HG03457 (cell line): Measurements from ENCODE around the gene ETFA.
A peak's percentile ranks its signal among the peaks of the same experiment; 100 is the strongest.

Experiments used
- ATAC-seq: cut with Tn5 transposase; IDR thresholded peaks from one replicate; pipeline ENCODE4 v1.9.1; 2021; ENCODE audit warnings: moderate number of reproducible peaks; ENCODE audit not compliant: unreplicated experiment

ETFA gene

GRCh38 chr15:76311100-76311953 is at the start of gene ETFA:
Gene ETFA, minus strand, starts transcription at chr15:76311469. Its CDS starts 81 bp downstream, at chr15:76311388.
- peak; percentile 93 for ATAC-seq

- no peak for ATAC-seq
Observed at GRCh38 chr15:76360416-76360815, 49.1 kb upstream of the ETFA start.

- ATAC-seq: no peak
Observed at GRCh38 chr15:76359152-76359551, 47.9 kb upstream of the ETFA start.

- no peak for ATAC-seq
Observed at GRCh38 chr15:76358453-76358852, 47.2 kb upstream of the ETFA start.

- ATAC-seq: no peak
Observed at GRCh38 chr15:76354823-76355440, 43.7 kb upstream of the ETFA start.

- ATAC-seq: no peak
Observed at GRCh38 chr15:76353903-76354302, 42.6 kb upstream of the ETFA start.

- no peak for ATAC-seq
Observed at GRCh38 chr15:76353023-76353577, 41.8 kb upstream of the ETFA start.

GRCh38 chr15:76349301-76350070 is 38.2 kb upstream of the ETFA start:
- no peak for ATAC-seq

GRCh38 chr15:76347482-76348055 is 36.3 kb upstream of the ETFA start:
- no peak for ATAC-seq

- no peak for ATAC-seq
Observed at GRCh38 chr15:76346669-76347481, 35.6 kb upstream of the ETFA start.

- no peak for ATAC-seq
Observed at GRCh38 chr15:76345880-76346668, 34.8 kb upstream of the ETFA start.

GRCh38 chr15:76345583-76345879 is 34.3 kb upstream of the ETFA start:
- ATAC-seq: no peak

GRCh38 chr15:76344893-76345582 is 33.8 kb upstream of the ETFA start:
- no peak for ATAC-seq

GRCh38 chr15:76343313-76343996 is 32.2 kb upstream of the ETFA start:
- no peak for ATAC-seq

GRCh38 chr15:76342382-76343201 is 31.3 kb upstream of the ETFA start:
- no peak for ATAC-seq

- ATAC-seq: no peak
Observed at GRCh38 chr15:76342058-76342381, 30.8 kb upstream of the ETFA start.

GRCh38 chr15:76341366-76342057 is 30.2 kb upstream of the ETFA start:
- ATAC-seq: no peak
